Measurements from ENCODE around the gene OCA2.

DNA sequence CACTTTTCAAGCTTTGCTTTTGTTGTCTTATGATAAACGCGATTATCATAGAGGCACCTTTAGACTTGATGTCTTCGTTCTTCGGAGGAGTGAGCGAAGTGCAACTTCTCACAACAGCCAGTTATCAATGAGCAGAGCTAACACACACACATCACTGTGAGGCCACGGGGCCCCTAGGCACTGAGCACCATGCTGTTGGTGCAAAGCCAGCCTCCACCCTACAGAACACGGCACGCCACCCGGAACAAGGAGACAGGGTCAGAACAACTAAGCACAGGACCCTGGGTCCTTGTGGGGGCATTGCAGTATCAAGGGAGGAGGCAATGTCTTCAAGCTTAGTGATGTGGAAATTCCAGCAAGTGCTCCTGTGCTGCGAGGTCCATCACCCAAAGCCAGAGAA, 244.5 kb downstream of the OCA2 start:
- TF ChIP-seq, protein P1, sequence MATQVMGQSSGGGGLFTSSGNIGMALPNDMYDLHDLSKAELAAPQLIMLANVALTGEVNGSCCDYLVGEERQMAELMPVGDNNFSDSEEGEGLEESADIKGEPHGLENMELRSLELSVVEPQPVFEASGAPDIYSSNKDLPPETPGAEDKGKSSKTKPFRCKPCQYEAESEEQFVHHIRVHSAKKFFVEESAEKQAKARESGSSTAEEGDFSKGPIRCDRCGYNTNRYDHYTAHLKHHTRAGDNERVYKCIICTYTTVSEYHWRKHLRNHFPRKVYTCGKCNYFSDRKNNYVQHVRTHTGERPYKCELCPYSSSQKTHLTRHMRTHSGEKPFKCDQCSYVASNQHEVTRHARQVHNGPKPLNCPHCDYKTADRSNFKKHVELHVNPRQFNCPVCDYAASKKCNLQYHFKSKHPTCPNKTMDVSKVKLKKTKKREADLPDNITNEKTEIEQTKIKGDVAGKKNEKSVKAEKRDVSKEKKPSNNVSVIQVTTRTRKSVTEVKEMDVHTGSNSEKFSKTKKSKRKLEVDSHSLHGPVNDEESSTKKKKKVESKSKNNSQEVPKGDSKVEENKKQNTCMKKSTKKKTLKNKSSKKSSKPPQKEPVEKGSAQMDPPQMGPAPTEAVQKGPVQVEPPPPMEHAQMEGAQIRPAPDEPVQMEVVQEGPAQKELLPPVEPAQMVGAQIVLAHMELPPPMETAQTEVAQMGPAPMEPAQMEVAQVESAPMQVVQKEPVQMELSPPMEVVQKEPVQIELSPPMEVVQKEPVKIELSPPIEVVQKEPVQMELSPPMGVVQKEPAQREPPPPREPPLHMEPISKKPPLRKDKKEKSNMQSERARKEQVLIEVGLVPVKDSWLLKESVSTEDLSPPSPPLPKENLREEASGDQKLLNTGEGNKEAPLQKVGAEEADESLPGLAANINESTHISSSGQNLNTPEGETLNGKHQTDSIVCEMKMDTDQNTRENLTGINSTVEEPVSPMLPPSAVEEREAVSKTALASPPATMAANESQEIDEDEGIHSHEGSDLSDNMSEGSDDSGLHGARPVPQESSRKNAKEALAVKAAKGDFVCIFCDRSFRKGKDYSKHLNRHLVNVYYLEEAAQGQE (IDR thresholded peaks at IDR 0.05; ENCODE audit: insufficient read depth in 1 of 2, low read depth in 2 of 2, low read length in 1 of 2), result no peak
- TF ChIP-seq, protein P2, sequence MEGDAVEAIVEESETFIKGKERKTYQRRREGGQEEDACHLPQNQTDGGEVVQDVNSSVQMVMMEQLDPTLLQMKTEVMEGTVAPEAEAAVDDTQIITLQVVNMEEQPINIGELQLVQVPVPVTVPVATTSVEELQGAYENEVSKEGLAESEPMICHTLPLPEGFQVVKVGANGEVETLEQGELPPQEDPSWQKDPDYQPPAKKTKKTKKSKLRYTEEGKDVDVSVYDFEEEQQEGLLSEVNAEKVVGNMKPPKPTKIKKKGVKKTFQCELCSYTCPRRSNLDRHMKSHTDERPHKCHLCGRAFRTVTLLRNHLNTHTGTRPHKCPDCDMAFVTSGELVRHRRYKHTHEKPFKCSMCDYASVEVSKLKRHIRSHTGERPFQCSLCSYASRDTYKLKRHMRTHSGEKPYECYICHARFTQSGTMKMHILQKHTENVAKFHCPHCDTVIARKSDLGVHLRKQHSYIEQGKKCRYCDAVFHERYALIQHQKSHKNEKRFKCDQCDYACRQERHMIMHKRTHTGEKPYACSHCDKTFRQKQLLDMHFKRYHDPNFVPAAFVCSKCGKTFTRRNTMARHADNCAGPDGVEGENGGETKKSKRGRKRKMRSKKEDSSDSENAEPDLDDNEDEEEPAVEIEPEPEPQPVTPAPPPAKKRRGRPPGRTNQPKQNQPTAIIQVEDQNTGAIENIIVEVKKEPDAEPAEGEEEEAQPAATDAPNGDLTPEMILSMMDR (IDR thresholded peaks at IDR 0.05), result no peak
- TF ChIP-seq TCF7L2 (IDR thresholded peaks at IDR 0.05; ENCODE audit: low read depth, low read length) (no peak), POLR2AphosphoS5 (IDR thresholded peaks at IDR 0.05; ENCODE audit: low read depth, low read length) (no peak)

Data from Panc1 (cell line).